Skeletal muscle tissue (tissue), 4 donors: ENCODE data around the gene EMILIN1. TPM values are rescaled to one million over a fixed set of nuclear protein-coding genes. Genes with fewer than 3 reads are reported as not detected.

Experiments used
- H3K27ac ChIP-seq: one replicate; pipeline ENCODE4 v1.7.0; 2013; ENCODE audit warnings: mild to moderate bottlenecking, low read depth, low read length, inconsistent platforms
- H3K27me3 ChIP-seq, 3 donors: one replicate each; pipeline ENCODE4 v1.7.0; 2013; ENCODE audit warnings: low read length in 3 of 3; ENCODE audit not compliant: control insufficient read depth in 3 of 3, insufficient read depth in 3 of 3
- H3K36me3 ChIP-seq, 3 donors: one replicate each; pipeline ENCODE4 v1.7.0; 2013; ENCODE audit warnings: low read length in 3 of 3; ENCODE audit not compliant: control insufficient read depth in 3 of 3, insufficient read depth in 3 of 3
- H3K4me1 ChIP-seq, 3 donors: one replicate each; pipeline ENCODE4 v1.7.0; 2013; ENCODE audit warnings: low read length in 3 of 3, mild to moderate bottlenecking in 3 of 3; ENCODE audit not compliant: control insufficient read depth in 3 of 3, insufficient read depth in 3 of 3
- H3K4me3 ChIP-seq, 3 donors: one replicate each; pipeline ENCODE4 v1.7.0; 2013; ENCODE audit warnings: low read length in 3 of 3
- H3K9ac ChIP-seq, 3 donors: one replicate each; pipeline ENCODE4 v1.7.0; 2013; ENCODE audit warnings: low read length in 3 of 3, mild to moderate bottlenecking in 3 of 3, moderate library complexity in 2 of 3, low read depth in 1 of 3
- H3K9me3 ChIP-seq, 3 donors: one replicate each; pipeline ENCODE4 v1.7.0; 2013; ENCODE audit warnings: low read length in 3 of 3; ENCODE audit not compliant: control insufficient read depth in 3 of 3
- total RNA-seq: library from RNA; depleted of rRNA; stranded (reverse); fragments of >200 nt; gene quantifications from one replicate; pipeline ENCODE4 v1.2.3, GENCODE V29; 2014
- donor health status: Osteomylitis.

The EMILIN1 gene
- total RNA-seq, 1 donor from 2014 or later: 61.6 TPM

DNA sequence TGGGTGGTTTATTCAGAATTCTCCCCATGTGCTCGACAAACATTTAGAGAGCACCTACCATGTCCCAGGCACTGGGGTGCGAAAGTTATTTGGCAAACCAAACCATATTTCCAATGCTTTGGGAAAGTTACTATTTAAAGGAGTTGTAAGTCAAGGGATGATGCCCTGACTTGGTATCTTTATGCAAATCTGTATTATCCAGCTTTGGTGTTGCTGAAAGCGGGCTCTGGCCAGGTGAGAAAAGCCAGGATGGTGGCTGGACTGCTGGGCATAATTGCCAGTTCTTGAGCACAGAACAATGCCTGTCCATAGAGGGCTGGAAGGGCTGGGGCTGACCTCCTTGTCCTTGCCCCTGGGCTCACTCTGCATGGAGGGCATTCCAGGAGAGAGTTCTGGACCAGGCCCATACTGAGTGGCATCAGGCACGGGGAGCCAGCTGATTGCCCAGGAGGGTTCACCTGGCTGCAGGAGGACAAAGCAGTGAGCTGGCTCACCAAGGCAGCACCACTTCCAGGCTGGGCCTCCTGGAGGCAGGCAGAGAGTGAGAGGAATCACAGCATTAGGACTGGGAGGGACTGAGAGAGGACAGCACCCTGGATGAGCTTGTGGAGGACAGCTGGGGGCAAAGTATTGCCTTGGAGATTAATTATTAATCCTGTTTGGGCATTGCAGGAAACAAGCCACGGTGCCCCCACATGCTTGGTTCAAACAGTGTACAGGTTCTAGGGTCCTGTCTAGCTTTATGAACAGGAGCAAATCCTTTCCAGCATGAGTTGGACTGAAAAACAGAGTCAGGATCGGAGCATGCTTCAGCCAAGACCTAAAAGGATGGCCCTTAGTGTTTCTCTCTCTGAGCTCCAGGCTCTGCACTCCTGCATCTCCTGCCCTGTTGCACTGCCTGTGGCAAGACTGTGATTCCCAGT, 15.3 kb downstream of the EMILIN1 start:
- Histone ChIP-seq H3K9ac (peak overlapping the region in 1 of 3 donors; percentile 25), H3K4me3 (no peak overlapping the region), H3K4me1 (peaks cover 11 to 16% (median 13%) of the 10 kb centered on the region in 3 donors), H3K27me3 (no peaks in the 10 kb centered on the region), H3K9me3 (no peaks in the 10 kb centered on the region), H3K27ac (no peak overlapping the region), H3K36me3 (peaks cover 0 to 5% (median 0%) of the 10 kb centered on the region in 3 donors)

GRCh38 chr2:27094353-27094984, 16.1 kb downstream of the EMILIN1 start:
- Histone ChIP-seq H3K27me3 (no peaks in the 10 kb centered on the region), H3K9me3 (no peaks in the 10 kb centered on the region)

DNA sequence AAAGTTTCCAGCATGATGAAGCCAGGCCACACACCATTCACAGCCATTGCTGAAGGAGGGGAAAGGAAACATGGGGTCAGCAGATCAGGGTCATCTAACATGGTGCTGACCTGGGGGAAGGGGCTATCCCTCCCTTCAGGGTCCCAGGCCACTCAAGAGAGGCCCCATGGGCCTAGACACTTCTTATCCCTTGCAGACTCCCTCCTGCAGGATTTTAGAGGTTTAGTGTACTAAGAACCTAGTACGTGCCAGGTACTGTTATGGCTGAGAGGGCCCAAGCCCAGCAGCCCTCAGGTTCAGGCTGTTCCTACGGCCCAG, 17.0 kb downstream of the EMILIN1 start:
- peaks cover 11 to 16% (median 13%) of the 10 kb centered on the region in 3 donors for H3K4me1 ChIP-seq
- H3K9ac ChIP-seq: peak overlapping the region in 1 of 3 donors; percentile 90
- H3K9me3 ChIP-seq: no peaks in the 10 kb centered on the region
- H3K27ac ChIP-seq: no peak overlapping the region
- no peaks in the 10 kb centered on the region for H3K27me3 ChIP-seq
- no peak overlapping the region for H3K4me3 ChIP-seq
- H3K36me3 ChIP-seq: peaks cover 0 to 6% (median 0%) of the 10 kb centered on the region in 3 donors

More at GRCh38 chr2:27094353-27094984, 16.1 kb downstream of the EMILIN1 start:
- Histone ChIP-seq H3K27ac (no peak overlapping the region), H3K4me3 (no peak overlapping the region), H3K36me3 (peaks cover 0 to 5% (median 0%) of the 10 kb centered on the region in 3 donors), H3K9ac (no peak overlapping the region), H3K4me1 (peaks cover 11 to 16% (median 13%) of the 10 kb centered on the region in 3 donors)

DNA sequence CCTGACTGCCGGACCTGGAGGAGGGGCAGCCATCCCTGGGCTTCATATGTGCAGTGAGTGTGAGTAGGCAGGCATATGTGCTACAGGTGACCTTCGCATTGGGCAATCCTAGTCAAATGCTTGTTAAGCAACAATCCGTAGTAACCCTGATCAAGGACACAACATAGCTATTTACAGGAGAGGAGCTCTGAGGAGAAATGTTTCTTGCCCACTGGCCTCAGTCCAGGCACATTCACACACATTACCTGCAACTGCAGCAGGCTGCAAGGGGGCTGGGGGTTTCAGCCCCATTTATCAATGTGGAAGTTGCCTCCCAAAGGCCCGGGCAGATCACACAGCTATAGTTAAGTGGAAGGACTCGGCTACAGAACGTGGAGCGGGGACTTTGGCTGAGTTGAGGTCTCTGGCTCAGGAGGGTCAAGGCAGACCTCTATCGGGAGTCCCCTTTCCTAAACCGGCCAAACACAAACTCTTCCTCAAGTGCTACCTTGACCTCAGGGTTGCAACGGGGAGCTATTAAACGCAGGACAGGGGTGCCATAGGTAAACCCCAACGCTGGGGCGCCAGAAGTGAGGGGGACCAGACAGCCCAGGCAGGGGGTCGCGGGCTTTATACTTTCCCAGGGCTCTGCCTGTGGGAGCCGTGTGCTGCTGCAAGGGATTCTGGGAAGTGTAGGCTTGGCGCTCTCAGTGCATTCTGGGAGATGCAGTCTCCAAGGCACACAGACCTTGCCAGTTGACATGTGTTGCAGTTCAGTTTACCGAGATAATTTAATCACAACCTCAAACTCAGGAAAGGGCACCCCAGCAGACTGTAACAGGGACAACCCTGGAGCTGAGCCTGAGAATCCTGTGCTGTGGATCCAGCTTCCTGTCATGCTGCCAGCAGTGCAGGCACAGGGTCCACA, 17.6 kb downstream of the EMILIN1 start:
- Histone ChIP-seq H3K36me3 (peaks cover 0 to 7% (median 0%) of the 10 kb centered on the region in 3 donors), H3K9ac (peak overlapping the region in 2 of 3 donors; percentile 81 to 90), H3K4me1 (peaks cover 11 to 16% (median 13%) of the 10 kb centered on the region in 3 donors), H3K4me3 (peak overlapping the region; percentile 60 to 77 (median 63)), H3K27ac (peak overlapping the region; percentile 54), H3K9me3 (no peaks in the 10 kb centered on the region), H3K27me3 (no peaks in the 10 kb centered on the region)

DNA sequence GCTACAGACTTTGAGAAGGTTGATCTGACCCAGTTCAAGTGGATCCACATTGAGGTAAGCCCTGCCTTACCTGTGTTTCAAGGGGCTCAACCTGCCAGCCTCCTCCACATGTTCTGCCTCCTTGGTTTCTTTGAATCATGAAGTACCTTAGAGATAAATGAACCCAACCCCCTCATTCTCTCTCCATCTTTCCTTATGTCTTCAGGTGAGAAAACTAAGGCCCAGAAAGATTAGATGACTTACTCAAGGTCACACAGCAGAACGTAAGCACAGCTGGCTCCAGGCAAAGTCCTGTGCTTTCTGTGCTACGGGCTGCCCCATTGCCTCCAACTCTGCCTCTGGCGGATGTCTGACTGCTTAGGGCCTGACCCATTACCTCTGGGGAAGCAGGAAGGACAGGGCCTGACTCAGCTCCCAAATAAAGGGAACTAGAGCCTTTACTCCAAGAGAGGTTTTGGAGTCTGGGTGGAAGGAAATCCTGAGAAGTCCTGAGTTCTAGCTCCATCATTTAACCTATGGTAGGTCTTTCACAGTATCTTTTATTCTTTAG, 18.4 kb downstream of the EMILIN1 start:
- H3K27ac ChIP-seq: peak overlapping the region; percentile 54
- peak overlapping the region in 2 of 3 donors; percentile 81 to 90 for H3K9ac ChIP-seq
- H3K4me3 ChIP-seq: peak overlapping the region; percentile 60 to 77 (median 63)

DNA sequence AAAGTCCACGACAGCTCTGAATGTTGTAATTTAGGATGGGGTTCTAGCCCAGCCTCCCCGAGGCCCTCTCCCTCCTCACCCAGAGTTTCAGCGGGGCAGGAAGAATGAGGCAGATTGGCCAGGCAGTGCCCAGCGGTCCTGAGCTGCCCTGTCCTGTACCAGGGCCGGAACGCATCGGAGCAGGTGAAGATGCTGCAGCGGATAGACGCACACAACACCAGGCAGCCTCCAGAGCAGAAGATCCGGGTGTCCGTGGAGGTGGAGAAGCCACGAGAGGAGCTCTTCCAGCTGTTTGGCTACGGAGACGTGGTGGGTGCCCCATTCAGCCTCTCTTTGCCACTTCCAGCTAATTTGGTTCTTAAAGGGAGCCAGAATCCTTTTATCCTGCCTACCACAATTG, 18.9 kb downstream of the EMILIN1 start:
- Histone ChIP-seq H3K9me3 (no peaks in the 10 kb centered on the region), H3K9ac (no peak overlapping the region), H3K4me1 (peaks cover 11 to 16% (median 13%) of the 10 kb centered on the region in 3 donors)

More for the DNA sequence above, 18.4 kb downstream of the EMILIN1 start:
- Histone ChIP-seq H3K36me3 (peaks cover 0 to 7% (median 0%) of the 10 kb centered on the region in 3 donors), H3K27me3 (no peaks in the 10 kb centered on the region), H3K9me3 (no peaks in the 10 kb centered on the region), H3K4me1 (peaks cover 11 to 16% (median 13%) of the 10 kb centered on the region in 3 donors)

GRCh38 chr2:27099334-27099955, 21.0 kb downstream of the EMILIN1 start:
- Histone ChIP-seq H3K4me1 (peaks cover 11 to 16% (median 13%) of the 10 kb centered on the region in 3 donors), H3K36me3 (peaks cover 0 to 2% (median 0%) of the 10 kb centered on the region in 3 donors), H3K4me3 (no peak overlapping the region), H3K9ac (no peak overlapping the region), H3K27ac (no peak overlapping the region), H3K27me3 (no peaks in the 10 kb centered on the region), H3K9me3 (no peaks in the 10 kb centered on the region)

More for the DNA sequence above, 18.9 kb downstream of the EMILIN1 start:
- no peak overlapping the region for H3K27ac ChIP-seq
- H3K36me3 ChIP-seq: peaks cover 0 to 5% (median 0%) of the 10 kb centered on the region in 3 donors
- H3K27me3 ChIP-seq: no peaks in the 10 kb centered on the region
- H3K4me3 ChIP-seq: no peak overlapping the region

- Histone ChIP-seq H3K9me3 (no peaks in the 10 kb centered on the region), H3K9ac (no peak overlapping the region), H3K36me3 (peaks cover 0 to 2% (median 0%) of the 10 kb centered on the region in 3 donors), H3K4me3 (no peak overlapping the region), H3K27ac (no peak overlapping the region), H3K27me3 (no peaks in the 10 kb centered on the region), H3K4me1 (peaks cover 11 to 16% (median 13%) of the 10 kb centered on the region in 3 donors)
These were observed 21.6 kb downstream of the EMILIN1 start for GRCh38 chr2:27100036-27100435.

DNA sequence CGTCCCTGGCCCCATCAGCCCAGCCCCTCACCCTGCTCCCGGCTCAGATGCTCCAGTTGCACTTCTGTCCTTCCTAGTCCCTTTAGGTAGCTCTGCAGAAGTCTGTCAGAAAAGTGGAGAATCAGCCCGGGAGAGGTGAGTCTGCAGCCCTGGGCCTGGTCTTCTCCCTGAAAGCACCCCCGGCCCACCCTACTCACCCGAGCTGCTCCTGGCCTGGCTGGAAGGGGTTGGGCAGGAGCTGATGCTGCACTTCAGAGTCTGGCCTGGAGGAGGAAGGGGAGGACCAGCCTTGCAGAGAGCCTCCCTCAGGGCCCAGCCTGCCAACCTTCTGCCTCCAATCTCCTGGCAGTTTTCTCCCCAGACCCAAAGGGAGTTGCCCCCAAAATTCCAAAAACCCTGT, 23.9 kb downstream of the EMILIN1 start:
- peaks cover 0 to 2% (median 0%) of the 10 kb centered on the region in 3 donors for H3K36me3 ChIP-seq
- H3K4me1 ChIP-seq: no peaks in the 10 kb centered on the region
- H3K27me3 ChIP-seq: no peaks in the 10 kb centered on the region
- H3K9ac ChIP-seq: no peak overlapping the region
- H3K9me3 ChIP-seq: no peaks in the 10 kb centered on the region
- H3K27ac ChIP-seq: no peak overlapping the region
- H3K4me3 ChIP-seq: no peak overlapping the region
